K562 (cell line): ENCODE results near the gene EVI5L. TPM values are rescaled to one million over a fixed set of nuclear protein-coding genes. Genes with fewer than 3 reads are reported as not detected.

Experiments used
- ATAC-seq: fragments of 200-7000 bp; cut with Tn5 transposase; 3 replicates; pipeline ENCODE4 v1.9.1; 2020; ENCODE audit warnings: moderate library complexity
- BruUV-seq: library from RNA; stranded (reverse); fragments of 400-500 nt; replicated peaks from 2 replicates; lab custom pipeline; 2021; lab: Mats Ljungman, UMichigan
- CTCF ChIA-PET: fragments of 300-600 bp; formaldehyde crosslinking; extraction: SDS; loops from one replicate; lab custom pipeline; 2021; ENCODE audit warnings: low intra/inter-chr PET ratio; lab: Yijun Ruan, JAX
- POLR2A ChIA-PET: fragments of 300-600, 350-650 bp; sonication (Branson Sonifier 250); formaldehyde crosslinking; extraction: SDS; loops from one replicate; lab custom pipeline; 2021; ENCODE audit warnings: antibody characterized with exemption, inconsistent platforms; lab: Yijun Ruan, JAX
- DNase-seq, 4 experiments: peaks; one replicate each; pipeline versions ENCODE4 v3.0.0 to v3.0.0-alpha.2; 2011 to 2018; ENCODE audit warnings: low spot score in 3 of 4, mixed read lengths in 3 of 4; ENCODE audit errors: extremely low read depth in 1 of 4
- FAIRE-seq: peaks from 2 replicates; lab custom pipeline; 2011; peaks lifted over from hg19 to GRCh38; lab: Jason Lieb, UNC
- H2AFZ ChIP-seq: 2 replicates; pipeline ENCODE4 v1.6.0; 2011; ENCODE audit warnings: low read depth, low read length, control low read depth, inconsistent platforms
- H3K27ac ChIP-seq: fragments of 200-600 bp; 3 replicates; pipeline ENCODE4 v1.8.0; 2011; ENCODE audit warnings: low read depth, mild to moderate bottlenecking, control low read depth, inconsistent platforms, low read length, moderate library complexity, mixed read lengths; ENCODE audit errors: extremely low read depth
- H3K27me3 ChIP-seq, 2 experiments: fragments of 300-600 bp in 1 of 2; 2 replicates in 1 of 2; 3 replicates in 1 of 2; pipeline versions ENCODE4 v1.6.0 to v1.8.0; 2011; ENCODE audit warnings: inconsistent platforms in 2 of 2, low read length in 2 of 2, mild to moderate bottlenecking in 1 of 2, mixed read lengths in 1 of 2, moderate library complexity in 1 of 2; ENCODE audit not compliant: control insufficient read depth in 2 of 2, insufficient read depth in 2 of 2
- H3K36me3 ChIP-seq: fragments of 300-600 bp; 3 replicates; pipeline ENCODE4 v1.8.0; 2011; ENCODE audit warnings: mild to moderate bottlenecking, low read length, inconsistent platforms; ENCODE audit not compliant: control insufficient read depth, insufficient read depth
- H3K4me1 ChIP-seq, 2 experiments: fragments of 200-600 bp in 1 of 2; replicated peaks in 1 of 2; 2 replicates in 1 of 2; 3 replicates in 1 of 2; pipeline versions ENCODE4 v1.5.1 to v1.8.0; 2011; ENCODE audit warnings: inconsistent platforms in 2 of 2, low read length in 2 of 2, mild to moderate bottlenecking in 1 of 2, mixed read lengths in 1 of 2, moderate library complexity in 1 of 2; ENCODE audit not compliant: control insufficient read depth in 2 of 2, insufficient read depth in 2 of 2
- H3K4me2 ChIP-seq: 2 replicates; pipeline ENCODE4 v1.6.1; 2011; ENCODE audit warnings: low read length, control low read depth, inconsistent platforms, mixed read lengths; ENCODE audit not compliant: insufficient read depth
- H3K4me3 ChIP-seq: fragments of 200-600 bp; sonication (generic), shearing (Covaris generic); 2 replicates; pipeline ENCODE4 v1.5.1; 2016; ENCODE audit warnings: control low read depth, inconsistent platforms
- H3K79me2 ChIP-seq: fragments of 200-600 bp; 3 replicates; pipeline ENCODE4 v1.8.0; 2011; ENCODE audit warnings: low read length, inconsistent platforms; ENCODE audit not compliant: control insufficient read depth, insufficient read depth
- H3K9ac ChIP-seq, 2 experiments: 2 replicates each; pipeline versions ENCODE4 v1.6.0 to v1.6.1; 2011; ENCODE audit warnings: low read depth in 2 of 2, low read length in 2 of 2, control low read depth in 1 of 2, inconsistent platforms in 1 of 2, mild to moderate bottlenecking in 1 of 2, mixed read lengths in 1 of 2; ENCODE audit not compliant: insufficient read depth in 1 of 2
- H3K9me1 ChIP-seq: one replicate; pipeline ENCODE4 v1.6.0; 2011; ENCODE audit warnings: inconsistent platforms, mild to moderate bottlenecking, low read length, moderate library complexity; ENCODE audit not compliant: control insufficient read depth, insufficient read depth
- H3K9me3 ChIP-seq: replicated peaks from 2 replicates; pipeline ENCODE4 v1.5.1; 2011; ENCODE audit warnings: low read depth, low read length, inconsistent platforms; ENCODE audit not compliant: control insufficient read depth, insufficient read depth
- H4K20me1 ChIP-seq: replicated peaks from 2 replicates; pipeline ENCODE4 v1.6.1; 2011; ENCODE audit warnings: low read length, inconsistent platforms, mixed read lengths; ENCODE audit not compliant: control insufficient read depth, insufficient read depth
- ZBTB40 ChIP-seq, 2 experiments: fragments of 450-650 bp in 1 of 2; sonication (generic) in 1 of 2; formaldehyde crosslinking in 1 of 2; IDR thresholded peaks; 2 replicates each; pipeline versions ENCODE4 v1.7.1 to v1.9.0; 2016 to 2022; ENCODE audit warnings: inconsistent platforms in 1 of 2, mild to moderate bottlenecking in 1 of 2, missing genetic modification reagents in 1 of 2
- WGBS: fragments of 100-300 bp; shearing (Covaris generic); methylation state at CpG from one replicate; pipeline ENCODE4 v1.1.6; 2016; ENCODE audit warnings: low coverage, mixed read lengths; ENCODE audit not compliant: insufficient coverage; ENCODE audit errors: missing lambda C conversion rate; 5-methylcytosine and 5-hydroxymethylcytosine counted together
- in situ Hi-C: fragments of 300-500 bp; cut with MboI; formaldehyde crosslinking; loops from 4 replicates; pipeline ENCODE4 v1.15.0; 2018; ENCODE audit warnings: inconsistent platforms, mixed read lengths
- intact Hi-C: fragments of 100-400 bp; cut with micrococcal nuclease; formaldehyde crosslinking; loops from 2 replicates; pipeline ENCODE4 v1.14.2; 2022
- polyA plus RNA-seq, 8 experiments: library from polyadenylated mRNA; depleted of rRNA in 4 of 8; stranded (reverse) in 5 of 8; unstranded in 3 of 8; fragments of >200 nt; fragmentation: Nextera tagmentation in 2 of 8; fragmentation: Illumina TruSeq in 1 of 8; extraction: Ambion mirVana in 2 of 8; extraction: Trizol in 1 of 8; gene quantifications; 2 replicates each; pipeline versions ENCODE4 v1.2.1 to v1.2.3, GENCODE V29; 2011 to 2014; ENCODE audit warnings: inconsistent platforms in 1 of 8, missing spikeins in 1 of 8
- total RNA-seq, 7 experiments: library from RNA; depleted of rRNA in 6 of 7; stranded (reverse); fragments of >200 nt in 6 of 7; fragmentation: Illumina TruSeq in 2 of 7; extraction: Trizol in 2 of 7; gene quantifications; 2 replicates each; pipeline versions ENCODE4 v1.2.1 to v1.2.3, GENCODE V29; 2011 to 2021; ENCODE audit warnings: low replicate concordance in 1 of 7

The EVI5L gene
- total and polyA plus RNA-seq, 9 of the 15 experiments (the other 6 are each of a cell fraction or from before 2014, with no cell fraction given): 0.69 to 1.8 (median 1.2) TPM; not detected in 2

GRCh38 chr19:7909471-7910067 is 79.6 kb downstream of the EVI5L start:
- ATAC-seq (no peak), DNase-seq (no peak), FAIRE-seq (no peak)
- Histone ChIP-seq H3K36me3 (peaks cover 61% of the 10 kb centered on the region; the same call in 2 of the 3 replicates), H3K79me2 (peaks cover 38% of the 10 kb centered on the region), H3K4me3 (no peak overlapping the region), H3K4me1 (peaks cover 7 to 92% of the 10 kb centered on the region in 2 experiments; a peak in 4 of 5 replicates), H3K9ac (peak overlapping the region in 1 of 2 experiments; percentile 2; a peak in 1 of 4 replicates), H3K27ac (no peak overlapping the region), H2AFZ (no peak overlapping the region), H3K9me3 (no peaks in the 10 kb centered on the region), H3K27me3 (no peaks in the 10 kb centered on the region), H3K9me1 (peaks cover 6% of the 10 kb centered on the region), H4K20me1 (no peaks in the 10 kb centered on the region), H3K4me2 (no peak overlapping the region)
- in situ Hi-C loops: no loop called here
- ChIA-PET POLR2A (interaction anchor here (0.6 kb wide), 1 partner anchor 40 kb away, joined by 3 read pairs; no protein-coding TSS in a partner anchor), CTCF (no interaction called here)
- BruUV-seq: no TSS peak
- WGBS: 97% methylated on average over 5 of the region's 21 CpGs
- no peak for TF ChIP-seq ZBTB40 (IDR thresholded peaks at IDR 0.05)
- TF ChIP-seq ZBTB40 (CRISPR knock-in tag; IDR thresholded peaks at IDR 0.05): no peak
- intact Hi-C loops: no loop called here
